Brain microvascular endothelial cell (primary cell): ENCODE data around the gene RALY.

Source experiments
- DNase-seq: peaks from one replicate; pipeline ENCODE4 v3.0.0-alpha.2; 2020
- H3K27ac ChIP-seq: fragments of 250-450 bp; sonication (Bioruptor Pico); 2 replicates; pipeline ENCODE4 v1.5.1; 2020; ENCODE audit warnings: mild to moderate bottlenecking, moderate library complexity
- H3K27me3 ChIP-seq: fragments of 250-450 bp; sonication (Bioruptor Pico); replicated peaks from 2 replicates; pipeline ENCODE4 v1.5.1; 2020; ENCODE audit warnings: mild to moderate bottlenecking
- H3K36me3 ChIP-seq: fragments of 250-450 bp; sonication (Bioruptor Pico); replicated peaks from 2 replicates; pipeline ENCODE4 v1.5.1; 2020; ENCODE audit warnings: mild to moderate bottlenecking
- H3K4me3 ChIP-seq: 2 replicates; pipeline ENCODE4 v1.5.1; 2011; ENCODE audit warnings: low read depth, mild to moderate bottlenecking, control low read depth, low read length, moderate library complexity
- in situ Hi-C: cut with HindIII; loops from 2 replicates; pipeline ENCODE4 v1.10.0; 2017; ENCODE audit warnings: low sequenced_read_pairs, low pct_ligation_motif_present
- TF ChIP-seq, protein P1 (sequence below): IDR thresholded peaks from 2 replicates; pipeline ENCODE4 v1.5.1; 2011; ENCODE audit warnings: low read depth, mild to moderate bottlenecking, moderate library complexity, low read length, control low read depth, inconsistent platforms; ENCODE audit errors: missing control alignments

RALY gene

DNA sequence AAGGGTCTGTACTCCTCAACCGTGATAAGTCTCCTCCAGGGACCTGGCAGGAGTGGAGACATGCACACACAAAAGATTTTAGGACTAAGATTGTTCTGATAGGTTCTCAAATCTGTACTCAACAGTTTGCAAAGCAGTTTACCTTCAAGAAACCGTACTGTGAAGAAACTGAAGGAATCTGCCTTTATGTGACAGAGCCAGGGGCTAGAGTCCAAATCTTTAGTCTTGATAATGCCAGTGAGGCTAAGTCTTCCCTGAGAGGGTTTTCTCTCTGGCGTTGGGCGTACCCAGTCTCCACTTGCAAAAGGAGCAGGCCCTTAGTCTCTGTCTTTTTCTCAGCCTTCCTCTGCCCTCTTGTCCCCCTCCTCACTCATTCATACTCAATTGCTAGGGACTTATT lies 47.5 kb downstream of the RALY start:
- Histone ChIP-seq H3K4me3 (no peak overlapping the region), H3K36me3 (no peaks in the 10 kb centered on the region), H3K27me3 (no peaks in the 10 kb centered on the region), H3K27ac (no peak overlapping the region)
- in situ Hi-C loops: no loop called here
- TF ChIP-seq, protein P1, sequence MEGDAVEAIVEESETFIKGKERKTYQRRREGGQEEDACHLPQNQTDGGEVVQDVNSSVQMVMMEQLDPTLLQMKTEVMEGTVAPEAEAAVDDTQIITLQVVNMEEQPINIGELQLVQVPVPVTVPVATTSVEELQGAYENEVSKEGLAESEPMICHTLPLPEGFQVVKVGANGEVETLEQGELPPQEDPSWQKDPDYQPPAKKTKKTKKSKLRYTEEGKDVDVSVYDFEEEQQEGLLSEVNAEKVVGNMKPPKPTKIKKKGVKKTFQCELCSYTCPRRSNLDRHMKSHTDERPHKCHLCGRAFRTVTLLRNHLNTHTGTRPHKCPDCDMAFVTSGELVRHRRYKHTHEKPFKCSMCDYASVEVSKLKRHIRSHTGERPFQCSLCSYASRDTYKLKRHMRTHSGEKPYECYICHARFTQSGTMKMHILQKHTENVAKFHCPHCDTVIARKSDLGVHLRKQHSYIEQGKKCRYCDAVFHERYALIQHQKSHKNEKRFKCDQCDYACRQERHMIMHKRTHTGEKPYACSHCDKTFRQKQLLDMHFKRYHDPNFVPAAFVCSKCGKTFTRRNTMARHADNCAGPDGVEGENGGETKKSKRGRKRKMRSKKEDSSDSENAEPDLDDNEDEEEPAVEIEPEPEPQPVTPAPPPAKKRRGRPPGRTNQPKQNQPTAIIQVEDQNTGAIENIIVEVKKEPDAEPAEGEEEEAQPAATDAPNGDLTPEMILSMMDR: no peak
- no peak for DNase-seq

DNA sequence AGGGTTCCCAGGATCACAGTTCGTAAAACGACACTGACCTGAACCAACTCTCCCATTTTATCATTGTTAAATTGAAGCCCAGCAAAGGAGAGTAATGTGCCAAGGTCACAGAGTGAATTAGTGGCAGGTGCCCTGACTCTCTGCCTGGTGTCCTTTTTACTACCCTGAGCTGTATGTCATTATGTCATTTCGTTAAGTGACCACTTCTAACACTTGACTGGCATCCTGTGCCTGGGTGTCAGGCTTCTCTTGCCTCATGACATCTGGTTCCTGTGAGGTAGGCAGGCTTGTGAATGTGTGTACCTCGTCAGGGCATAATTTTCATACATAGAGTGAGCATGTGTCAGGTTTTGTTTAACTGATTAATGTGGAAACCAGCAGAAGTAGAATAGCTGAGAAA lies 48.6 kb downstream of the RALY start:
- TF ChIP-seq, protein P1: no peak
- in situ Hi-C loops: no loop called here

DNA sequence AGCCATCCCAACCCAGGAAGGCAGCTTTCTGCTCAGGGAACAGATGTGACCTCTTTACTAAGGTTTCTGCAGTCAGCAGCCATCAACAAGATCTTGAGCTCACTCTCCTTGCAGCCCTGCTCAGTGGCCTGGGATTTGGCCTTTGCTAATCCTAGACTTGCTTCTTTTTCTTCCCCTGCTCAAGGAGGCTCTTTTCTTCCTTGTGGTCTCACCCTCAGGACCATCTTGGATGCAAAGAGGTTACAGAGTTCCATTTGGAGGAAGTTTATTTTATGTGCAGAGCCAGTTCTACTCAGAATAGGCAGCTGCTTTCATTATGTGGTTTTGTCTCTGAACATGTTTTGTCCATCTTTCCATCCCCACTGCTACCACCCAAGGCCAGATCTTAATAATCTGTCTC lies 49.3 kb downstream of the RALY start:
- H3K4me3 ChIP-seq: no peak overlapping the region
- H3K27me3 ChIP-seq: no peaks in the 10 kb centered on the region
- no peaks in the 10 kb centered on the region for H3K36me3 ChIP-seq
- in situ Hi-C loops: no loop called here
- no peak for DNase-seq
- H3K27ac ChIP-seq: no peak overlapping the region
- TF ChIP-seq, protein P1: no peak

More for the DNA sequence above, 48.6 kb downstream of the RALY start:
- H3K36me3 ChIP-seq: no peaks in the 10 kb centered on the region
- no peak overlapping the region for H3K27ac ChIP-seq
- no peak overlapping the region for H3K4me3 ChIP-seq
- DNase-seq: no peak
- H3K27me3 ChIP-seq: no peaks in the 10 kb centered on the region

DNA sequence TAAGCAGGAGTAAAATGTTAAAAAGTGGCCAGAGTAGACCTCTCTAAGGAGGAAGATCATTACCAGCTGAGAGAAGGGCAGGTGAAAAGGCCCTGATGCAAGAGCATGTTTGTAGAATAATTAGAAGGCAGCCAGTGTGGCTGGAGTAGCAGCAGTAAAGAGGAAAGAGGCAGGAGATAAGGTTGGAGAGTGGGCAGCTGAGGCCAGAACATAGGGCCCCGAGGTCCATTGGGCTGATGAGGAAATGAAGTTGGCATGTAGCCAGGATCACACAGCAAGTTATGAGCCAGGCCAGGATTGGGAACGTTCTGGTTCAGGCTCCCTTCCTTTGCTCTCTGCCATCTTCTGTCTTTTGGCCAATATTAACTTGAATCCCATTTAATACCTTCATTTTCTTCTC lies 51.6 kb downstream of the RALY start:
- Histone ChIP-seq H3K36me3 (no peaks in the 10 kb centered on the region), H3K27ac (no peak overlapping the region), H3K4me3 (no peak overlapping the region), H3K27me3 (no peaks in the 10 kb centered on the region)
- DNase-seq: no peak
- in situ Hi-C loops: no loop called here
- TF ChIP-seq, protein P1: no peak

DNA sequence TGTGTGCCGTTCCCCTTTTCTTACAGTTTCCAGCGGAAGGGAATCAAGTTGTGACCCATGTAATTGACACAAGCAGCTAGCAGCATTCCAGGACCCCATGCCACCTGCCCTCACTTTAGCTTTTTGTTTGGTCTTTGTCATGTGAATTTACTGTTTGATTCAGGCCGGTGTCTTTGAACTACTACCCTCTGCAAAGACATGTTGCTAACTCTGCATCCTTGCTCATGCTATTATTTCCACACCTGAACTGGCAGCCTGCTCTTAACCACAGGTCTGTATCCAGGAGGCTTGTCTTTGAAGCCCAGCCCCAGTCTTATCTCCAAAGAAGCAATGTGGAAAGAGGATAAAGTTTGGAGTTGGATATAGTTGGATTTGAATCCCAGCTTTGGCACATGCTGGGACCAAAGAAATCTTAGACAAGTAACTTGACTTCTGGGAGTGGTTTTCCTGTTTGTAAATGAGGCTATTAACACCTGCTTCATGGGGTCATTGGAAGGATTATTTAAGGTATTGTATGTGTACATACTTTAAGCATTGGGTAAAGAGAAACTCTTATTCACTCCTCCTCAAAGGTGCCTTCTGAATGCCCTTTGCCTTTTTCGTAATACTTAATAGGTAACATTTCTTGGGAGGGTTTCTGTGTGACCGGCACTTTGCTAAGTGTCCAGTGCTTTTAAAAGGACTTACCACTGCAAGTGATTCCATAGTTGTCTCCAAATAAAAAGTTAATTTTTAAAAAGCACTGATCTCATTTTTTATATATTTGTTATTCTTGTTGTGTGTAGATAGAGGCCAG lies 52.4 kb downstream of the RALY start:
- TF ChIP-seq, protein P1: no peak
- no peak for DNase-seq
- in situ Hi-C loops: no loop called here
- H3K4me3 ChIP-seq: no peak overlapping the region
- H3K36me3 ChIP-seq: no peaks in the 10 kb centered on the region
- H3K27ac ChIP-seq: no peak overlapping the region
- H3K27me3 ChIP-seq: no peaks in the 10 kb centered on the region

DNA sequence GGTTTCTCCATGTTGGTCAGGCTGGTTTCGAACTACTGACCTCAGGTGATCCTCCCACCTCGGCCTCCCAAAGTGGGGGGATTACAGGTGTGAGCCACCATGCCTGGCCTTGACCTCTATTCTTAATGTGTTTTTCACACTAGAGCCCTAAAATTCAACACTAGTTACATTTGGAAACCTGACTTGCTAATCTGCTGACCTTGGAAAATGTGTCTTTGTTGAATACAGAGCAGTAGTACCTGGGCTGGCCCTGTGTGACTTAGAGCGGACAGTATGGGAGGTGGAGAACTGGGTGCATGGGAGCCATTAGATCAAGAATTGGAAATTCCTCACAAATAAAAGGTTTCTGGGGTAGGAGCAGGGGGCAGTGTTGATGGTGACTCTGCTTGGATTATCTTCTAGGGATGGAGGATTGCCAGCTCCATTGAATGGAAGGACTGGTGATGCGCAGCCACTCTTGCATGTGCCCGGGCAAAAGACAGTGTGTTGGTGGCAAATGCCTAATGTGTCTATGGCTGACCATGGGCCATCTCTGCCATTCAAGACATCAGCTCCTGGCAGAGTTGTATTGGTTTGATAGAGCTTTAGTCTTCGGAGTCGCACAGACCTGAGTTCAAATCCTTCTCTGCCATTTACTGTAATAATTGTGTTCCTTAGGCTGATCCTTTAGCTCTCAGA lies 53.4 kb downstream of the RALY start:
- in situ Hi-C loops: no loop called here
- Histone ChIP-seq H3K27me3 (no peaks in the 10 kb centered on the region), H3K4me3 (no peak overlapping the region), H3K36me3 (no peaks in the 10 kb centered on the region), H3K27ac (no peak overlapping the region)
- DNase-seq: no peak
- TF ChIP-seq, protein P1: no peak
